ENCODE data around the gene REG1B.
"Not testable (repeated sequence)": the region's sequence is repeated elsewhere in the genome, so short reads cannot be mapped to it uniquely, and the experiment has no call there.

Gene REG1B

GRCh38 chr2:79071078-79071477 is 16.7 kb downstream of the REG1B start:
- no peaks in the 10 kb centered on the region for H3K9me3 ChIP-seq (ENCODE audit: insufficient read depth, low read depth, low read length)
- no peak overlapping the region for H3K9ac ChIP-seq (ENCODE audit: low read depth, low read length, poor library complexity, severe bottlenecking)
- no peaks in the 10 kb centered on the region for H4K20me1 ChIP-seq (ENCODE audit: insufficient read depth, low read length, poor library complexity, severe bottlenecking)
- no peaks in the 10 kb centered on the region for H3K36me3 ChIP-seq (ENCODE audit: insufficient read depth, low read length)
- H3K9me2 ChIP-seq (replicated peaks; ENCODE audit: low read depth, low read length) = no peaks in the 10 kb centered on the region
- H3K79me2 ChIP-seq (ENCODE audit: insufficient read depth, low read length) = no peaks in the 10 kb centered on the region
- no peaks in the 10 kb centered on the region for H3K27me3 ChIP-seq (ENCODE audit: insufficient read depth, low read length, poor library complexity, severe bottlenecking)
- H3K4me1 ChIP-seq (ENCODE audit: insufficient read depth, low read length, poor library complexity, severe bottlenecking) = no peaks in the 10 kb centered on the region
- H3K4me3 ChIP-seq (ENCODE audit: low read length, poor library complexity, severe bottlenecking) = no peak overlapping the region
- TF ChIP-seq CTCF (conservative IDR thresholded peaks at IDR 0.05; ENCODE audit: low read length) (no peak), EZH2phosphoT487 (IDR thresholded peaks at IDR 0.05; ENCODE audit: borderline replicate concordance) (no peak)
- no peak overlapping the region for H3K4me2 ChIP-seq (ENCODE audit: low read depth, low read length, poor library complexity, severe bottlenecking)
- no peak overlapping the region for H2AFZ ChIP-seq (ENCODE audit: low read length)
- no peaks in the 10 kb centered on the region for H3F3A ChIP-seq (ENCODE audit: low read depth)

GRCh38 chr2:79065201-79065600 is 22.6 kb downstream of the REG1B start:
- H2AFZ ChIP-seq (ENCODE audit: low read length) = no peak overlapping the region
- H3K9ac ChIP-seq (ENCODE audit: low read depth, low read length, poor library complexity, severe bottlenecking) = no peak overlapping the region
- H4K20me1 ChIP-seq (ENCODE audit: insufficient read depth, low read length, poor library complexity, severe bottlenecking) = no peaks in the 10 kb centered on the region
- no peaks in the 10 kb centered on the region for H3K9me3 ChIP-seq (ENCODE audit: insufficient read depth, low read depth, low read length)
- H3K27me3 ChIP-seq (ENCODE audit: insufficient read depth, low read length, poor library complexity, severe bottlenecking) = no peaks in the 10 kb centered on the region
- H3K36me3 ChIP-seq (ENCODE audit: insufficient read depth, low read length) = no peaks in the 10 kb centered on the region
- no peak overlapping the region for H3K4me2 ChIP-seq (ENCODE audit: low read depth, low read length, poor library complexity, severe bottlenecking)
- H3F3A ChIP-seq (ENCODE audit: low read depth) = no peaks in the 10 kb centered on the region
- H3K79me2 ChIP-seq (ENCODE audit: insufficient read depth, low read length) = no peaks in the 10 kb centered on the region
- H3K9me2 ChIP-seq (replicated peaks; ENCODE audit: low read depth, low read length) = no peaks in the 10 kb centered on the region
- TF ChIP-seq EZH2phosphoT487 (IDR thresholded peaks at IDR 0.05; ENCODE audit: borderline replicate concordance) (no peak), CTCF (conservative IDR thresholded peaks at IDR 0.05; ENCODE audit: low read length) (no peak)
- no peak overlapping the region for H3K4me3 ChIP-seq (ENCODE audit: low read length, poor library complexity, severe bottlenecking)
- no peaks in the 10 kb centered on the region for H3K4me1 ChIP-seq (ENCODE audit: insufficient read depth, low read length, poor library complexity, severe bottlenecking)

GRCh38 chr2:79054769-79055168 is 33.0 kb downstream of the REG1B start:
- not testable (repeated sequence) for H3K4me2 ChIP-seq (ENCODE audit: low read depth, low read length, poor library complexity, severe bottlenecking); H3F3A ChIP-seq (ENCODE audit: low read depth); H3K36me3 ChIP-seq (ENCODE audit: insufficient read depth, low read length); H3K79me2 ChIP-seq (ENCODE audit: insufficient read depth, low read length); H4K20me1 ChIP-seq (ENCODE audit: insufficient read depth, low read length, poor library complexity, severe bottlenecking); H3K4me3 ChIP-seq (ENCODE audit: low read length, poor library complexity, severe bottlenecking); H3K9me3 ChIP-seq (ENCODE audit: insufficient read depth, low read depth, low read length); H3K4me1 ChIP-seq (ENCODE audit: insufficient read depth, low read length, poor library complexity, severe bottlenecking); H3K27me3 ChIP-seq (ENCODE audit: insufficient read depth, low read length, poor library complexity, severe bottlenecking); H3K9ac ChIP-seq (ENCODE audit: low read depth, low read length, poor library complexity, severe bottlenecking); H2AFZ ChIP-seq (ENCODE audit: low read length); H3K9me2 ChIP-seq (replicated peaks; ENCODE audit: low read depth, low read length)

GRCh38 chr2:79053486-79053885 is 34.3 kb downstream of the REG1B start:
- not testable (repeated sequence) for H2AFZ ChIP-seq (ENCODE audit: low read length); H3F3A ChIP-seq (ENCODE audit: low read depth); H4K20me1 ChIP-seq (ENCODE audit: insufficient read depth, low read length, poor library complexity, severe bottlenecking); H3K4me1 ChIP-seq (ENCODE audit: insufficient read depth, low read length, poor library complexity, severe bottlenecking); H3K4me2 ChIP-seq (ENCODE audit: low read depth, low read length, poor library complexity, severe bottlenecking); H3K79me2 ChIP-seq (ENCODE audit: insufficient read depth, low read length); H3K36me3 ChIP-seq (ENCODE audit: insufficient read depth, low read length); H3K4me3 ChIP-seq (ENCODE audit: low read length, poor library complexity, severe bottlenecking); H3K9me3 ChIP-seq (ENCODE audit: insufficient read depth, low read depth, low read length); H3K27me3 ChIP-seq (ENCODE audit: insufficient read depth, low read length, poor library complexity, severe bottlenecking); H3K9ac ChIP-seq (ENCODE audit: low read depth, low read length, poor library complexity, severe bottlenecking); H3K9me2 ChIP-seq (replicated peaks; ENCODE audit: low read depth, low read length)

Measured in Loucy (cell line).